IPS-15b (cell line): ENCODE measurements around the gene TEAD1.

Source experiments
- H3K27me3 ChIP-seq: one replicate; pipeline ENCODE4 v1.6.1; 2013; ENCODE audit warnings: low read length; ENCODE audit not compliant: control insufficient read depth, insufficient read depth
- H3K36me3 ChIP-seq: one replicate; pipeline ENCODE4 v1.6.1; 2013; ENCODE audit warnings: low read length; ENCODE audit not compliant: control insufficient read depth, insufficient read depth
- H3K4me1 ChIP-seq: one replicate; pipeline ENCODE4 v1.6.1; 2013; ENCODE audit warnings: mild to moderate bottlenecking, low read length; ENCODE audit not compliant: control insufficient read depth, insufficient read depth
- H3K4me3 ChIP-seq: one replicate; pipeline ENCODE4 v1.5.1; 2013; ENCODE audit warnings: low read depth, low read length
- H3K9ac ChIP-seq: one replicate; pipeline ENCODE4 v1.6.1; 2013; ENCODE audit warnings: low read depth, mild to moderate bottlenecking, low read length
- H3K9me3 ChIP-seq: one replicate; pipeline ENCODE4 v1.6.1; 2013; ENCODE audit warnings: mild to moderate bottlenecking, low read length; ENCODE audit not compliant: control insufficient read depth, insufficient read depth

The TEAD1 gene

DNA sequence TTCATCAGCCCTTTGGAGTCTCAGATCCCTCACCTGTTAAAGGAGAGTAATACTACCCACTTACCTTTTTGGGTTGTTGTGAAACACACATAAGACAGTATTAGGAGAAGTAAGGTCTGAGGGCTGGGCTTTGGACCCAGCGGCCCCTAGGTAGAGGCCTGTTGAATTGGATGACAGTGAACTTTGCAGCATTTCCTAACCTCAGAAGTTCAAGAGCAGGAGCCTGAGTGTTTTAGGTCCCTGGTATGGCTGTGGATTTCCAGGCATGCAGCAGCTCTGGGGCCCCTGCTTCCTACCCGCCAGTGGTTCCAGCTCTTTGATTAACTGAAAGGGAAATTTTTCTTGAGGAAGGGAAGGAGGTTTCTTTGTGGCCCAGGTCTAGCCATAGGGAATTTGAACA is 58.9 kb downstream of the TEAD1 start:
- H3K27me3 ChIP-seq, result no peaks in the 10 kb centered on the region
- H3K4me1 ChIP-seq, result no peaks in the 10 kb centered on the region
- no peak overlapping the region for H3K9ac ChIP-seq
- H3K9me3 ChIP-seq, result no peaks in the 10 kb centered on the region
- no peak overlapping the region for H3K4me3 ChIP-seq
- H3K36me3 ChIP-seq, result no peaks in the 10 kb centered on the region

DNA sequence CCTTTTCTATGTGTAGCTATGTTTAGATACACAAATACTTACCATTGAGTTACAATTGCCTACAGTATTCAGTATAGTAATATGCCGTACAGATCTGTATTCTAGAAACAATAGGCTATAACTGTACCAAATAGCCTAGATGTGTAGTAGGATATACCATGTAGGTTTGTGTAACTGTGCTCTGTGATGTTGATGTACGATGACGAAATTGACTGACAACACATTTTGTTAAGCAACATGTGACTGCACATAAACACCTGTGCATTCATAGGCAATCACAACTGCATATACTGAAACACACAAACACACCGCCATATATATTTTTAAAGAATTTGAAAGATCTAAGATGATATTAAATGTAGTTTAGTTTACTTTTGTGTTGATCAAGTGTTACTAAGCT is 60.4 kb downstream of the TEAD1 start:
- H3K4me3 ChIP-seq, result no peak overlapping the region
- no peaks in the 10 kb centered on the region for H3K9me3 ChIP-seq
- H3K27me3 ChIP-seq, result no peaks in the 10 kb centered on the region
- H3K4me1 ChIP-seq, result no peaks in the 10 kb centered on the region
- no peaks in the 10 kb centered on the region for H3K36me3 ChIP-seq
- no peak overlapping the region for H3K9ac ChIP-seq

DNA sequence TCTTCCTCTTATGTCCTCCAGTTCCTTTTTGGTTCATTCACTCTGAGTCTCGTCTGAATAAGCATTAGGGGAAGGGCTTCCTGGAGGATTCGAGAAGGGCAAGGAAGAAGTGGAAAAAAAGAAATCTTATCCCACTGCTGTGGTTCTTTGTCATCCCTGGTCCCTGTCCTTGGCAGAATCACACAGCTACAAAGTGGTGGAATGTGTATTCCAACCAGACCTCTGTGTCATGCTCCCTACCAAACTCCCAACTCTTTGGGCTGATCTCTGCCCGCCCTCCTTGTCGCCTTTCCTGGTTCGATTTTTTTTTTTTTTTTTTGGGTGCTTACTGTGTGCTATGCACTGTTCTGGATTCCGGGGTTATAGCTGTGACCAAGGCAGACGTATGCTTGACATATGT is 61.0 kb downstream of the TEAD1 start:
- Histone ChIP-seq H3K4me1 (no peaks in the 10 kb centered on the region), H3K27me3 (no peaks in the 10 kb centered on the region), H3K9me3 (no peaks in the 10 kb centered on the region), H3K4me3 (no peak overlapping the region), H3K9ac (no peak overlapping the region), H3K36me3 (no peaks in the 10 kb centered on the region)

DNA sequence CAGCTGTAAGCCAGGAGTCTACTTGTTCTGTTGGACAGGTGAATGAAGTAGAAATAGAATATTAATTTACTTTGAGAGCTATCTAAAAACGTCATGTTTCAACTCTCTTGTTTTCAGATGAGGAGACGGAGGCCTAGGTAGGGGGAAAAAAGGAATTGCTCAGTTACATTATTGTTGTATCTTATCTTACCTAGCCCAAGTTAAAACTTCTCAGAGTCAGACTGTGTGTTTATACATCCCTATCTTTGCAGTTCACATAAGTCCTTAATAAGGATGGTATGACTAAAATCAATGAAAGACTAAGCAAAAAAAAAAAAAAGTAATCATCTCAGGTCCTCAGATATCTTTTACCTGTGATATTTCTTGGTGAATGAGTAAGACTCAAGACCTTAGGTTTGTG is 62.8 kb downstream of the TEAD1 start:
- H3K4me3 ChIP-seq, result no peak overlapping the region
- no peaks in the 10 kb centered on the region for H3K9me3 ChIP-seq
- H3K4me1 ChIP-seq, result no peaks in the 10 kb centered on the region
- H3K27me3 ChIP-seq, result no peaks in the 10 kb centered on the region
- H3K36me3 ChIP-seq, result no peaks in the 10 kb centered on the region
- H3K9ac ChIP-seq, result no peak overlapping the region

DNA sequence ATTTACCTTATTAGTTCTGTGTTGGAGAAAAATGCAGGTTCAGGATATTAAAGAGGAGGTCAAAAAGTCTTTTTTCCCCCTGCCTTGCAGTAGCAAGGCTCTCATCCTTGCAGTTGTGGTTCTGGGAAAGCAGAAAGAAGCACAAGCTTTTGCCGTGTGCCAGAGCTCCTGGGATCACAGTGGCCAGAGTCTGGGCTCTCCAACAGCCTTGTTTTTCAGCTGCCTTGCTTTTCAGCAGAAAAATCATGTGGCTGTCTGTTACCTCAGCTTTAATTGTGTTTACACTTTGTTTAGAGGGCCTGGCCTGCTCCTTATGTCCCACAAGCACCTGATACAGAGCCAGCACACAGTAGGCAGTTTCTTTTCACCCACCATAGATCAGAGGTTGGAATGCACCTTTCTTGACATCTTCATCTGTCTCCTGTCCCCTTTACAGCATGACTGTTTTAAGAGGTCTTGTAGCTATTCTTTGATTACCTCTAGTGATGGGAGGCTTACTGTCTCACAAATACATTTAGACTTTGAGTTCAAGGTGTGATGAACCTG is 67.5 kb downstream of the TEAD1 start:
- Histone ChIP-seq H3K9me3 (no peaks in the 10 kb centered on the region), H3K4me1 (peaks cover 11% of the 10 kb centered on the region), H3K27me3 (no peaks in the 10 kb centered on the region), H3K9ac (no peak overlapping the region), H3K36me3 (no peaks in the 10 kb centered on the region), H3K4me3 (no peak overlapping the region)

DNA sequence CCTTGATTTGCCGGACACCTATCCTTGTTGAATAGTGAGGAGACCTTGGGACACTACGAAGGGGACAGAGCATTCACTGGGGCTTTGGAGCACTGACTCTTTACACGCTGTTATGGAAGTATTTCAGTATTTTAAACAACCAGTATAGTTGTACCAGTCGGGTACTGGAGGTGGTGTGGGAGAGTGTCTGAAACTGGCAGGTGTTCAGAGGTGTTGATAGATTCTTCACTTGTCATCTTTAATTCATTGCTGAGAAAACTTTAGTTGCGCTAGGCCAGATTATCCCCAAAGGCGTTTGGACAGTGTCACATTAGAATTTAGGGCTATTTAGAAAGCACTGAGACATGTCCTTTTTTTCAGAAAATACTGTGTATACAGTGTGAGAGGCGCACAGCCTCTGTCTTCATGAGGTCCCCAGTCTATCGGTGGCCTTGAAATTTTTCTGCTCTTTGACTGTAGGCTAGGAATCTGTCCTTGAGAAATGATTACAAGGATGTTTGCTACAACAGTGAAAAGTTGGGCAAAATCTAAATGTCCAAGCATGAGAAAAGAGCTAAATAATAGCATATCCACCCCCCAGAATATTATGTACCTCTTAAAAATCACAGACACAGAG is 69.7 kb downstream of the TEAD1 start:
- Histone ChIP-seq H3K27me3 (no peaks in the 10 kb centered on the region), H3K9me3 (no peaks in the 10 kb centered on the region), H3K36me3 (no peaks in the 10 kb centered on the region), H3K4me3 (no peak overlapping the region), H3K4me1 (peaks cover 21% of the 10 kb centered on the region), H3K9ac (no peak overlapping the region)

DNA sequence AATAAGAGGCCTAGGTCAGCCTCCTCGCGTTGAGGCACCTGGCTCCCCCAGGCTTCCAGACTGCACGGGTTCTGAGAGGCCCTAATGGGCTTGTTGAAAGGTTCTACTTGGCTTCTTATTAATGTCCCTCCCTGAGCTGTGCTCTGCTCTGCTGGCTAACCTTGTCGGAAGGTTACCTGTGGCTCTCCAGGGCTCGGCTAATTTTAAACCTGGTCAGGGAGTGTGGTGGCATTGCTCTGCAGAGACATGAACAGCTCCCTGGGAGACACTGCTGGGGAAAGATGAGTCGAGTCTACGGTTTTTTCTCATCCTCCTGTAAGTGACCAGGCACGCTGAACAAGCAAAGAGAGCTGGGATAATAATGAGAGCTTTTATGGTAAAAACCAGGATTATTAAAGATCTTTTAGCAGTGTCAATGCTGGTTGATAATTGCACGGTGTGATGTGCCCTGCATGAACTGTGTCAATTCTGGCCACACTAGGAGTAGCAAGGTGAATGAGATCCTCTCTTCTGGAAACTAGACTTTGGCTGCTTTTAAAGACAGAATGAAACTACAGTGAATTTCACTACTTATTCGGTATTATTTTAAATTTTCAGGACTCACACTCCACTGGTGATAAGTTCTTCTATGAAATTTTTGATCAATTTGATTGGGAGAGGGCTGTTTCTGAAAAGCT is 70.7 kb downstream of the TEAD1 start:
- H3K9me3 ChIP-seq, result no peaks in the 10 kb centered on the region
- H3K4me3 ChIP-seq, result no peak overlapping the region
- no peaks in the 10 kb centered on the region for H3K27me3 ChIP-seq
- H3K4me1 ChIP-seq, result peaks cover 31% of the 10 kb centered on the region
- no peaks in the 10 kb centered on the region for H3K36me3 ChIP-seq
- H3K9ac ChIP-seq, result no peak overlapping the region

DNA sequence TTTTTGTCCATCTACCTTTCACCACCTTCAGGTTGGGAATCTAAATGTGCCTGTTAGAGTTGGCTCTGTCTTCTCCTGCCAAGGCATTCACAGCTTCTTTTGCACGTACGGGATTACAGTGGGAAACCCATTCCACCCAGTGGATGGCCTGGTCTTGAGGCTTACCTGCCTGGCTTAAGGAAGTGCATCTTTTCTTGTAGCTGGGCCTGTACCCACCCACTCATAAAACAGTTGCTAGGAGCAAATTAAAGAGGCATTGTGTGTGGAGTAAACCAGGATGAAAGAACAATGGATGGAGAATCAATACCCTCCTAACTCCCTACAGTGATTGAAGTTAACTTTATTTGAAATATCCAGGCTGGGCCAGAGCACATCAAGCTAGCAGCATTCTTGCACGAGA is 71.6 kb downstream of the TEAD1 start:
- no peaks in the 10 kb centered on the region for H3K9me3 ChIP-seq
- H3K4me3 ChIP-seq, result no peak overlapping the region
- no peaks in the 10 kb centered on the region for H3K36me3 ChIP-seq
- H3K27me3 ChIP-seq, result no peaks in the 10 kb centered on the region
- peaks cover 36% of the 10 kb centered on the region for H3K4me1 ChIP-seq
- no peak overlapping the region for H3K9ac ChIP-seq

DNA sequence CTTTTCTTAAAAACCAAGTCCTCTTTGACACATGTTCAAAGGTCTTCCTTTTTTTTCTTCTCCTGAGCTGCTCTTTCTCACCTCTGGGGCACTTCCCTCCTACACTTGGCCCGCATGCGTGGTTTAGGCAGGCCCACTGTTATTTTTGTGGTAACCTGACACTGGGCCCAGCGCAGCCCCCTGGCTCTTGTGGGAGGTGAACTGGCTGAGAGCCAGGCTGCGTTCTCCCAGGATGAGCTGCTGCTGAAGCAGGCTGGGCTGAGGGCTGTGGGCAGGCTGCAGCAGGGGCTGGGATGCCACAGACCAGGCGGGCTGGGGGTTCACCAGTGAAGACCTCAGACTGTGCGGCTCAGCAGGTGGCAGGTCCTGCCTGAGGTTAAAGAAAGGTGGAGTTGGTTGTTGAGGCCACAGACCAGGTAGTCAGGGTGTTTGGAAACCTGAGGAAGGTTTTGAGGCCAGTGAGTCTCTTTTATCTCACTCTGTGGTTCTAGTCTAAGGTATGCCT is 72.4 kb downstream of the TEAD1 start:
- H3K27me3 ChIP-seq, result no peaks in the 10 kb centered on the region
- no peaks in the 10 kb centered on the region for H3K36me3 ChIP-seq
- H3K9me3 ChIP-seq, result no peaks in the 10 kb centered on the region
- peak overlapping the region; percentile 16 for H3K4me3 ChIP-seq
- H3K4me1 ChIP-seq, result peaks cover 38% of the 10 kb centered on the region
- H3K9ac ChIP-seq, result no peak overlapping the region

DNA sequence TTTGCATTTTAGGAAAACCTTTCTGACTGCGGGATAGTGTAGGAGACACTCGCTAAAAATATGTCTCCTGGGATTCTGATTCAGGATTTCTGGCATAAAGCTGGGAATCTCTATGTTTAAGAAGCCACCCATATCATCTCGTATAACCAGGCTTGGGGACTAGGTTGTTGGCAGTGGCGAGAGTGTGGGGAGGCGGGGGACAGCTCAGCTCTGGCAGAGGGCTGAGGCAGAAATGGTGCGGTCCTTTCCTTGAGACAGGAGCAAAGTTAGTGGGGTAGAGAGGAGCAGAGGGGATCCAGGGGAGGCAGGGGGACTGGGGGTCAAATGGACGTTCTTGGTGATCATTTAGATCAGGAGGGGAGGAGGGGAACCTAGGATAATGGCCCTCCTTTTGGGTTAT is 74.3 kb downstream of the TEAD1 start:
- peaks cover 44% of the 10 kb centered on the region for H3K4me1 ChIP-seq
- no peak overlapping the region for H3K4me3 ChIP-seq
- H3K9me3 ChIP-seq, result no peaks in the 10 kb centered on the region
- no peaks in the 10 kb centered on the region for H3K36me3 ChIP-seq
- H3K9ac ChIP-seq, result no peak overlapping the region
- no peaks in the 10 kb centered on the region for H3K27me3 ChIP-seq

DNA sequence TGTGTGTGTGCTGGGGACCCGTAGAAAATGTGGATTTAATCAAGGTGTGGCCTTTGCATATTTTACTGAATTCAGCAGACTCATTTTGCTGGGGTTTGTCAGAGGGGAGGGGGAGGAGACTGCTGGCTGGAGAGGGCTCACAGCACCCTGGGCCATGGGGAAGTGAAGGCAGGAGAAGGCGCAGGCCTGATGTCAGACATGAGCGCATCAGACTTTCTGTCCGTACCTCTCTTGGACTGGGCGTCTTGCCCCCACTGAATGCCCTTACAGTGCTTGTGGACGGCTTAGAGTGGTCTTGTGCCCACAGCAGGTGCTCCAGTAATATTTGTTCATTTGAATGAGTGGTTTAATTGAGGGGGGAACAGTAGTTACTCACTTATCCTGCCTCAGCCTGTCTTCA is 75.2 kb downstream of the TEAD1 start:
- no peak overlapping the region for H3K4me3 ChIP-seq
- H3K27me3 ChIP-seq, result no peaks in the 10 kb centered on the region
- H3K36me3 ChIP-seq, result no peaks in the 10 kb centered on the region
- H3K9me3 ChIP-seq, result no peaks in the 10 kb centered on the region
- H3K9ac ChIP-seq, result no peak overlapping the region
- H3K4me1 ChIP-seq, result peaks cover 44% of the 10 kb centered on the region

DNA sequence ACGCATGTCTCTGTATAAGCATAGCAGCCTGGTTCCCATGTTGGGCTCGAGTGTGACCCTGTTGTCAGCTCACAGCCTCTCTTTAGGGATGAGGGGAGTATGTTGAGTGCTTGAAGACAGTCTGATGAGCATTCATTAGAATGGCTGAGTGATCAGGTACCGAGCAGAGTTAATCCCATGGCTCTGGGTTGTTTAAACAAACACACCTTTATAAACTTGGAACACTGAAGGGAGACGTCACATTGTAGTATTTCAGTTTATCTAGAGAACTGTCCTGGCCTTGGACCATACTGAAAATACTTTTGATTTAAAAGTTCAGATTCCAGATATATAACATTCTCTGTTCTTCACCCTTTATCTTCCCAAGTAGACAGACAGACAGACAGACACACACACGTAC is 76.0 kb downstream of the TEAD1 start:
- no peak overlapping the region for H3K4me3 ChIP-seq
- no peaks in the 10 kb centered on the region for H3K9me3 ChIP-seq
- no peaks in the 10 kb centered on the region for H3K36me3 ChIP-seq
- peaks cover 41% of the 10 kb centered on the region for H3K4me1 ChIP-seq
- H3K27me3 ChIP-seq, result no peaks in the 10 kb centered on the region
- no peak overlapping the region for H3K9ac ChIP-seq
